IMR-90 (cell line): ENCODE data around the gene NUBP2. TPM values are rescaled to one million over a fixed set of nuclear protein-coding genes. Genes with fewer than 3 reads are reported as not detected.

Source experiments
- ATAC-seq: fragments of 200-7000 bp; cut with Tn5 transposase; 2 replicates; pipeline ENCODE4 v1.9.1; 2020; ENCODE audit warnings: low read depth, mild to moderate bottlenecking, moderate library complexity
- BruUV-seq: library from RNA; stranded (reverse); fragments of 400-500 nt; replicated peaks from 2 replicates; lab custom pipeline; 2021; lab: Mats Ljungman, UMichigan
- CTCF ChIA-PET: fragments of 300-600 bp; formaldehyde crosslinking; extraction: SDS; loops from one replicate; lab custom pipeline; 2021; ENCODE audit warnings: antibody characterized with exemption; lab: Yijun Ruan, JAX
- POLR2A ChIA-PET: fragments of 300-600 bp; sonication (Branson Sonifier 250); formaldehyde crosslinking; loops from one replicate; lab custom pipeline; 2022; ENCODE audit warnings: antibody characterized with exemption; ENCODE audit not compliant: unreplicated experiment; lab: Charles Lee
- DNase-seq: peaks from one replicate; pipeline ENCODE4 v3.0.0; 2013
- H2AFZ ChIP-seq: replicated peaks from 2 replicates; pipeline ENCODE3; 2013; ENCODE audit warnings: low read length, mild to moderate bottlenecking; ENCODE audit not compliant: poor library complexity
- H2AK5ac ChIP-seq: 2 replicates; pipeline ENCODE4 v1.6.1; 2013; ENCODE audit warnings: low read depth, low read length, inconsistent platforms
- H2AK9ac ChIP-seq: replicated peaks from 2 replicates; pipeline ENCODE3; 2013; ENCODE audit warnings: mild to moderate bottlenecking, low read depth, low read length, moderate library complexity; ENCODE audit not compliant: poor library complexity
- H2BK120ac ChIP-seq: 2 replicates; pipeline ENCODE4 v1.6.1; 2013; ENCODE audit warnings: low read depth, low read length, inconsistent platforms
- H2BK15ac ChIP-seq: 3 replicates; pipeline ENCODE4 v1.6.1; 2013; ENCODE audit warnings: low read depth, low read length, inconsistent platforms
- H2BK20ac ChIP-seq: 2 replicates; pipeline ENCODE4 v1.6.1; 2013; ENCODE audit warnings: low read depth, mild to moderate bottlenecking, inconsistent platforms, low read length, moderate library complexity
- H2BK5ac ChIP-seq: 2 replicates; pipeline ENCODE4 v1.6.1; 2013; ENCODE audit warnings: mild to moderate bottlenecking, low read depth, low read length, inconsistent platforms; ENCODE audit not compliant: poor library complexity, severe bottlenecking
- H3K14ac ChIP-seq: replicated peaks from 2 replicates; pipeline ENCODE4 v1.6.1; 2013; ENCODE audit warnings: low read depth, low read length, inconsistent platforms
- H3K18ac ChIP-seq: 2 replicates; pipeline ENCODE4 v1.6.1; 2013; ENCODE audit warnings: low read depth, low read length, control low read depth
- H3K23ac ChIP-seq: 2 replicates; pipeline ENCODE4 v1.6.1; 2013; ENCODE audit warnings: low read depth, low read length, inconsistent platforms
- H3K27ac ChIP-seq: 2 replicates; pipeline ENCODE4 v1.5.1; 2013; ENCODE audit warnings: mild to moderate bottlenecking, control low read depth, low read length; ENCODE audit not compliant: insufficient read depth
- H3K27me3 ChIP-seq: 2 replicates; pipeline ENCODE4 v1.6.1; 2013; ENCODE audit warnings: low read length; ENCODE audit not compliant: control insufficient read depth, insufficient read depth
- H3K36me3 ChIP-seq: 2 replicates; pipeline ENCODE4 v1.6.1; 2013; ENCODE audit warnings: low read length, mixed read lengths; ENCODE audit not compliant: control insufficient read depth, insufficient read depth
- H3K4ac ChIP-seq: 2 replicates; pipeline ENCODE4 v1.6.1; 2013; ENCODE audit warnings: low read depth, low read length, inconsistent platforms
- H3K4me1 ChIP-seq: 2 replicates; pipeline ENCODE4 v1.6.1; 2013; ENCODE audit warnings: low read length, mixed read lengths; ENCODE audit not compliant: control insufficient read depth, insufficient read depth
- H3K4me2 ChIP-seq: 2 replicates; pipeline ENCODE4 v1.6.1; 2013; ENCODE audit warnings: low read depth, mild to moderate bottlenecking, control low read depth, low read length, moderate library complexity
- H3K4me3 ChIP-seq: 2 replicates; pipeline ENCODE4 v1.5.1; 2013; ENCODE audit warnings: low read depth, mild to moderate bottlenecking, control low read depth, low read length, moderate library complexity; ENCODE audit not compliant: insufficient read depth
- H3K56ac ChIP-seq: 2 replicates; pipeline ENCODE4 v1.6.1; 2013; ENCODE audit warnings: low read length, inconsistent platforms; ENCODE audit not compliant: insufficient read depth; ENCODE audit errors: extremely low read depth
- H3K79me1 ChIP-seq, 2 experiments: 2 replicates each; pipeline ENCODE4 v1.6.1; 2013; ENCODE audit warnings: low read length in 2 of 2, inconsistent platforms in 1 of 2, low read depth in 1 of 2
- H3K9ac ChIP-seq: 2 replicates; pipeline ENCODE4 v1.6.1; 2013; ENCODE audit warnings: low read depth, low read length, control low read depth
- H3K9me1 ChIP-seq: 2 replicates; pipeline ENCODE4 v1.6.1; 2013; ENCODE audit warnings: low read length, inconsistent platforms; ENCODE audit not compliant: insufficient read depth
- H3K9me3 ChIP-seq: 2 replicates; pipeline ENCODE4 v1.6.1; 2013; ENCODE audit warnings: low read length; ENCODE audit not compliant: control insufficient read depth, insufficient read depth
- H4K20me1 ChIP-seq: 2 replicates; pipeline ENCODE4 v1.6.1; 2013; ENCODE audit warnings: low read length, inconsistent platforms; ENCODE audit not compliant: insufficient read depth
- H4K5ac ChIP-seq: 2 replicates; pipeline ENCODE4 v1.6.1; 2013; ENCODE audit warnings: mild to moderate bottlenecking, low read depth, low read length, control low read depth
- H4K8ac ChIP-seq, 2 experiments: 2 replicates each; pipeline ENCODE4 v1.6.1; 2013; ENCODE audit warnings: low read depth in 2 of 2, low read length in 2 of 2, control low read depth in 1 of 2, inconsistent platforms in 1 of 2
- H4K91ac ChIP-seq: 2 replicates; pipeline ENCODE4 v1.6.1; 2013; ENCODE audit warnings: low read depth, low read length, inconsistent platforms; ENCODE audit not compliant: insufficient read depth
- BHLHE40 ChIP-seq: fragments of 150-350 bp; IDR thresholded peaks from 2 replicates; pipeline ENCODE4 v1.6.1; 2016; ENCODE audit warnings: mild to moderate bottlenecking, low read depth, low read length
- CEBPB ChIP-seq: IDR thresholded peaks from 2 replicates; pipeline ENCODE4 v1.6.1; 2012; ENCODE audit warnings: low read depth, low read length, improper control_type of control experiment
- CHD1 ChIP-seq: IDR thresholded peaks from 2 replicates; pipeline ENCODE4 v1.6.1; 2012; ENCODE audit warnings: low read depth, low read length, improper control_type of control experiment
- ELK1 ChIP-seq: fragments of 150-350 bp; IDR thresholded peaks from 2 replicates; pipeline ENCODE4 v1.6.1; 2016; ENCODE audit warnings: low read depth, mild to moderate bottlenecking, low read length, moderate library complexity, borderline replicate concordance
- FOS ChIP-seq: fragments of 150-350 bp; IDR thresholded peaks from 2 replicates; pipeline ENCODE4 v1.6.1; 2016; ENCODE audit warnings: low read depth, low read length
- MAFK ChIP-seq: IDR thresholded peaks from 2 replicates; pipeline ENCODE4 v1.6.1; 2012; ENCODE audit warnings: low read depth, low read length, improper control_type of control experiment
- POLR2A ChIP-seq: IDR thresholded peaks from 2 replicates; pipeline ENCODE4 v1.6.1; 2012; ENCODE audit warnings: mild to moderate bottlenecking, low read depth, low read length
- RCOR1 ChIP-seq: IDR thresholded peaks from 2 replicates; pipeline ENCODE4 v1.6.1; 2012; ENCODE audit warnings: mild to moderate bottlenecking, low read length, improper control_type of control experiment; ENCODE audit not compliant: insufficient replicate concordance
- RFX5 ChIP-seq: IDR thresholded peaks from 2 replicates; pipeline ENCODE4 v1.8.0; 2012; ENCODE audit warnings: low read depth, mild to moderate bottlenecking, low read length, moderate library complexity
- USF2 ChIP-seq: fragments of 150-350 bp; IDR thresholded peaks from 2 replicates; pipeline ENCODE4 v1.6.1; 2017; ENCODE audit warnings: mild to moderate bottlenecking, antibody characterized with exemption, low read length, low read depth
- WGBS, 2 experiments: methylation state at CpG; one replicate each; pipeline versions ENCODE4 v1.1.5 to v1.1.7; 2013; ENCODE audit warnings: missing lambda C conversion rate in 2 of 2; ENCODE audit not compliant: insufficient read length in 1 of 2; ENCODE audit errors: extremely low coverage in 2 of 2; 5-methylcytosine and 5-hydroxymethylcytosine counted together
- dilution Hi-C: fragments of 300-500 bp; cut with HindIII; formaldehyde crosslinking; loops from one replicate; pipeline ENCODE4 v1.14.3; 2018; ENCODE audit warnings: low sequenced_read_pairs; ENCODE audit not compliant: unreplicated experiment
- in situ Hi-C: fragments of 300-500 bp; cut with MboI; formaldehyde crosslinking; loops from 3 replicates; pipeline ENCODE4 v1.14.3; 2019; ENCODE audit warnings: low sequenced_read_pairs, inconsistent platforms, mixed read lengths
- intact Hi-C: fragments of 100-400 bp; cut with micrococcal nuclease; formaldehyde crosslinking; loops from 2 replicates; pipeline ENCODE4 v1.10.0; 2022
- polyA plus RNA-seq, 3 experiments: library from polyadenylated mRNA; depleted of rRNA; stranded (reverse); fragments of >200 nt; gene quantifications; 2 replicates each; pipeline ENCODE4 v1.2.3, GENCODE V29; 2012; ENCODE audit warnings: low replicate concordance in 1 of 3
- total RNA-seq: library from RNA; depleted of rRNA; stranded (reverse); fragments of >200 nt; gene quantifications from 2 replicates; pipeline ENCODE4 v1.2.3, GENCODE V29; 2012

NUBP2 gene
- total and polyA plus RNA-seq, 2 of the 4 experiments (the other 2 are of a cell fraction), result 62.6 to 131 TPM

- 97% methylated on average over 6 of the region's 17 CpGs; no CpG with 5 or more reads in 1 of the 2 experiments for WGBS, 2 experiments
- Histone ChIP-seq H4K20me1 (0 out of 2 replicates have a peak, but pooled peaks cover 1% of the 10 kb centered on the region), H4K91ac (no peak overlapping the region), H2BK20ac (no peak overlapping the region), H2BK120ac (no peak overlapping the region), H3K14ac (no peak overlapping the region), H3K4me2 (no peak overlapping the region), H2AK5ac (no peak overlapping the region), H3K4ac (no peak overlapping the region), H4K5ac (no peak overlapping the region), H3K27ac (no peak overlapping the region), H2BK15ac (no peak overlapping the region), H3K9ac (no peak overlapping the region), H2AK9ac (no peak overlapping the region), H2BK5ac (no peak overlapping the region), H3K9me1 (peaks cover 2% of the 10 kb centered on the region; the same call in 1 of the 2 replicates), H3K36me3 (peaks cover 18% of the 10 kb centered on the region), H3K27me3 (no peaks in the 10 kb centered on the region), H2AFZ (no peak overlapping the region), H3K4me3 (no peak overlapping the region), H4K8ac (no peak overlapping the region), H3K4me1 (peaks cover 4% of the 10 kb centered on the region; the same call in 1 of the 2 replicates), H3K18ac (no peak overlapping the region), H3K79me1 (peaks cover 0 to 4% of the 10 kb centered on the region in 2 experiments; a peak in 1 of 4 replicates), H3K56ac (no peak overlapping the region), H3K9me3 (no peaks in the 10 kb centered on the region), H3K23ac (no peak overlapping the region)
- intact Hi-C loops, result no loop called here
- ChIA-PET CTCF (no interaction called here), POLR2A (no interaction called here)
- dilution Hi-C loops, result no loop called here
- no TSS peak for BruUV-seq
- in situ Hi-C loops, result no loop called here
- TF ChIP-seq FOS, result no peak
- no peak for TF ChIP-seq RCOR1
- no peak for TF ChIP-seq MAFK
- TF ChIP-seq RFX5, result no peak
- TF ChIP-seq BHLHE40, result no peak
- TF ChIP-seq CEBPB, result no peak
- TF ChIP-seq USF2, result no peak
- TF ChIP-seq ELK1, result no peak
- TF ChIP-seq CHD1, result no peak
- no peak for TF ChIP-seq POLR2A
- ATAC-seq (no peak), DNase-seq (no peak)
Observed at GRCh38 chr16:1817716-1818115, 35.0 kb downstream of the NUBP2 start.
